ENCODE results near the gene BCAS3.

Gene BCAS3

GRCh38 chr17:60675997-60676396, 1.7 kb upstream of the BCAS3 start:
- Histone ChIP-seq H3K27ac (ENCODE audit: low read depth, low read length) (no peak overlapping the region), H3F3A (ENCODE audit: control insufficient read depth, insufficient read depth) (no peaks in the 10 kb centered on the region), H3K4me2 (ENCODE audit: low read length) (no peak overlapping the region), H3K4me1 (ENCODE audit: control insufficient read depth, low read length) (peaks cover 11% of the 10 kb centered on the region), H3K27me3 (ENCODE audit: control insufficient read depth, low read length) (no peaks in the 10 kb centered on the region), H3K36me3 (ENCODE audit: control insufficient read depth, low read length) (no peaks in the 10 kb centered on the region), H3K9me2 (replicated peaks; ENCODE audit: control insufficient read depth, low read length) (no peaks in the 10 kb centered on the region), H3K79me2 (ENCODE audit: control insufficient read depth, low read length) (no peaks in the 10 kb centered on the region), H3K4me3 (ENCODE audit: low read length) (no peak overlapping the region), H4K20me1 (ENCODE audit: control insufficient read depth, insufficient read depth, low read depth, low read length) (no peaks in the 10 kb centered on the region), H3K9me3 (ENCODE audit: control insufficient read depth, insufficient read depth, low read length) (no peaks in the 10 kb centered on the region)
- TF ChIP-seq EZH2phosphoT487 (IDR thresholded peaks at IDR 0.05; ENCODE audit: borderline replicate concordance, low read length) (no peak), CTCF (IDR thresholded peaks at IDR 0.05; ENCODE audit: low read depth, low read length, poor library complexity, severe bottlenecking) (no peak)

GRCh38 chr17:60676758-60677307, 818 bp upstream of the BCAS3 start:
- Histone ChIP-seq H4K20me1 (ENCODE audit: control insufficient read depth, insufficient read depth, low read depth, low read length) (no peaks in the 10 kb centered on the region), H3K4me3 (ENCODE audit: low read length) (peak overlapping the region; percentile 82), H3F3A (ENCODE audit: control insufficient read depth, insufficient read depth) (no peaks in the 10 kb centered on the region), H3K27ac (ENCODE audit: low read depth, low read length) (no peak overlapping the region), H3K79me2 (ENCODE audit: control insufficient read depth, low read length) (no peaks in the 10 kb centered on the region), H3K27me3 (ENCODE audit: control insufficient read depth, low read length) (no peaks in the 10 kb centered on the region), H3K36me3 (ENCODE audit: control insufficient read depth, low read length) (no peaks in the 10 kb centered on the region), H3K9me3 (ENCODE audit: control insufficient read depth, insufficient read depth, low read length) (no peaks in the 10 kb centered on the region), H3K4me1 (ENCODE audit: control insufficient read depth, low read length) (peaks cover 11% of the 10 kb centered on the region), H3K9me2 (replicated peaks; ENCODE audit: control insufficient read depth, low read length) (no peaks in the 10 kb centered on the region), H3K4me2 (ENCODE audit: low read length) (peak overlapping the region; percentile 85)
- TF ChIP-seq EZH2phosphoT487 (IDR thresholded peaks at IDR 0.05; ENCODE audit: borderline replicate concordance, low read length) (no peak), CTCF (IDR thresholded peaks at IDR 0.05; ENCODE audit: low read depth, low read length, poor library complexity, severe bottlenecking) (no peak)

- Histone ChIP-seq H3K27ac (ENCODE audit: low read depth, low read length) (no peak overlapping the region), H3K9me3 (ENCODE audit: control insufficient read depth, insufficient read depth, low read length) (no peaks in the 10 kb centered on the region), H3K4me2 (ENCODE audit: low read length) (peak overlapping the region; percentile 85), H4K20me1 (ENCODE audit: control insufficient read depth, insufficient read depth, low read depth, low read length) (no peaks in the 10 kb centered on the region), H3K36me3 (ENCODE audit: control insufficient read depth, low read length) (no peaks in the 10 kb centered on the region), H3K4me3 (ENCODE audit: low read length) (peak overlapping the region; percentile 82), H3K4me1 (ENCODE audit: control insufficient read depth, low read length) (peaks cover 11% of the 10 kb centered on the region), H3K79me2 (ENCODE audit: control insufficient read depth, low read length) (no peaks in the 10 kb centered on the region), H3F3A (ENCODE audit: control insufficient read depth, insufficient read depth) (no peaks in the 10 kb centered on the region), H3K27me3 (ENCODE audit: control insufficient read depth, low read length) (no peaks in the 10 kb centered on the region), H3K9me2 (replicated peaks; ENCODE audit: control insufficient read depth, low read length) (no peaks in the 10 kb centered on the region)
- TF ChIP-seq CTCF (IDR thresholded peaks at IDR 0.05; ENCODE audit: low read depth, low read length, poor library complexity, severe bottlenecking) (no peak), EZH2phosphoT487 (IDR thresholded peaks at IDR 0.05; ENCODE audit: borderline replicate concordance, low read length) (no peak)
Measured at GRCh38 chr17:60678118-60678444, 430 bp downstream of the BCAS3 start.

Data from DOHH2 (cell line).